Measurements from ENCODE around the gene JAKMIP2.

- TF ChIP-seq POLR2AphosphoS5 (IDR thresholded peaks at IDR 0.05; ENCODE audit: low read depth, low read length) (no peak), EZH2phosphoT487 (IDR thresholded peaks at IDR 0.05; ENCODE audit: borderline replicate concordance) (no peak), CTCF (IDR thresholded peaks at IDR 0.05 in 2 of 3, conservative IDR thresholded peaks at IDR 0.05 in 1 of 3; ENCODE audit: borderline replicate concordance in 1 of 3, insufficient read depth in 1 of 3, low read depth in 2 of 3, low read length in 2 of 3) (no peak), EZH2 (IDR thresholded peaks at IDR 0.05) (no peak), POLR2A (IDR thresholded peaks at IDR 0.05; ENCODE audit: borderline replicate concordance, extremely low read depth, insufficient read depth, insufficient read length) (no peak), EGR1 (IDR thresholded peaks at IDR 0.05; ENCODE audit: low read depth) (no peak)
Measured at GRCh38 chr5:147805030-147805454, 22.5 kb upstream of the JAKMIP2 start.

Measured in HCT116 (cell line).